Measurements from ENCODE around the gene VGLL3. TPM values are rescaled to one million over a fixed set of nuclear protein-coding genes. Genes with fewer than 3 reads are reported as not detected.
"Not testable (repeated sequence)": the region's sequence is repeated elsewhere in the genome, so short reads cannot be mapped to it uniquely, and the experiment has no call there.

VGLL3 gene
- total RNA-seq, 1 donor from 2014 or later, result 1.9 TPM

DNA sequence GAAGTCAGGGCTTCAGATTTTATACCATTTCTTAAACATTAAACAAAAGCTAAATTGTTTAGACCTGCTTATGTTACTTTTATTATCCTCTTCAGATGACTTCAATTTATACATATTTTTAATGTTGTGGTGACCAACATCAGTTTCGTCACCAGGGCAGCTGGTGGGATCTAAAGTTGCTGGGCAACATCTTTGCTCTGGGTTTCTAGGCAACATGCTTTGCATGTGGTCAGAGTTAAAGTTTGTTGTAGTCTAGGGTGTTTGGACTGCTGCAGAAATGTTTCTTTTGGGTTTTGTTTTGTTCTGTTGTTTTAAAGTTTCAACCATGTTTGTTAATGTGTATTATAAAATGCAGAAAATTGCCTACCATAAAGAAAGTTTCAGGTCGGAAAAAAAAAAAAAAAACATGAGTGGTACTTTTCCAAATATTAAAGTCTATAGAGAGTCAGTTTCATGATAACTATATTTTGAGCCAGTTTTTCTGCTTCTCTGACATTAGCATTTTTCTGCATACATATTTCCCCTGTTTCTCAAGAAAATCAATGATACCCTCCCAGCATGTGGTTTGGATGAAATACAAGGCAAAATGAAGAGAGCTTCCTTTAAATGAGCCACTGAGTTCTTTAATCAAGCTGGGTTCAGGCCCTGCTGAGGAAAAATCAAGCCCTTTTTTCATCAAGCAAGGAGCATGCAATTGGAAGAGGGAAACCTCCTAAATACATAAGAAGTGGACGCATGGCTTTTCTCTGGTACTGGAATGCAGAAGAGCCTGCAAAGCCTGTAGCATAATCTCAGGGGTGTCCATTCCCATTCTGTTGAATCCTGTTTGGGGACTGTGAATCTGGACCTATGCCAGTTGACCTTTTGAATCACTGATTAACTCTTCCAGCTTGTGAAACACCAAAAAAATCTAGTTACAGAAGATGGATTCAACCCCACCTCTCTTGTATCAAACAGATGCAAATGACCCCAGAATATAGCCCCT lies 35.0 kb upstream of the VGLL3 start:
- H3K4me3 Mint-ChIP-seq (ENCODE audit: low read depth), result no peak overlapping the region
- no peak for DNase-seq (ENCODE audit: low spot score, unreplicated experiment)

DNA sequence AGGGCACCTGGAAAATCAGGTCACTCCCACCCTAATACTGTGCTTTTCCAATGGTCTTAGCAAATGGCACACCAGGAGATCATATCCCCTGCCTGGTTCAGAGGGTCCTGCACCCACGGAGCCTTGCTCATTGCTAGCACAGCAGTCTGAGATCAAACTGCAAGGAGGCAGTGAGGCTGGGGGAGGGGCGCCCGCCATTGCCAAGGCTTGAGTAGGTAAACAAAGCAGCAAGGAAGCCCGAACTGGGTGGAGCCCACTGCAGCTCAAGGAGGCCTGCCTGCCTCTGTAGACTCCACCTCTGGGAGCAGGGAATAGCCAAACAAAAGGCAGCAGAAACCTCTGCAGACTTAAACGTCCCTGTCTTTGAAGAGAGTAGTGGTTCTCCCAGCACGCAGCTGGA lies 26.4 kb upstream of the VGLL3 start:
- H3K4me1 Mint-ChIP-seq (ENCODE audit: low read depth); DNase-seq (ENCODE audit: low spot score, unreplicated experiment); H3K4me3 Mint-ChIP-seq (ENCODE audit: low read depth); H3K27ac Mint-ChIP-seq; H3K36me3 Mint-ChIP-seq (ENCODE audit: insufficient read depth); H3K27me3 Mint-ChIP-seq: not testable (repeated sequence)
- H3K9me3 Mint-ChIP-seq (ENCODE audit: low read depth), result peaks cover 16% of the 10 kb centered on the region

More for the DNA sequence above, 35.0 kb upstream of the VGLL3 start:
- Mint-ChIP-seq H3K36me3 (ENCODE audit: insufficient read depth) (no peaks in the 10 kb centered on the region), H3K9me3 (ENCODE audit: low read depth) (no peaks in the 10 kb centered on the region), H3K27me3 (no peaks in the 10 kb centered on the region), H3K27ac (no peak overlapping the region), H3K4me1 (ENCODE audit: low read depth) (peaks cover 4% of the 10 kb centered on the region)
- TF ChIP-seq, protein P1, sequence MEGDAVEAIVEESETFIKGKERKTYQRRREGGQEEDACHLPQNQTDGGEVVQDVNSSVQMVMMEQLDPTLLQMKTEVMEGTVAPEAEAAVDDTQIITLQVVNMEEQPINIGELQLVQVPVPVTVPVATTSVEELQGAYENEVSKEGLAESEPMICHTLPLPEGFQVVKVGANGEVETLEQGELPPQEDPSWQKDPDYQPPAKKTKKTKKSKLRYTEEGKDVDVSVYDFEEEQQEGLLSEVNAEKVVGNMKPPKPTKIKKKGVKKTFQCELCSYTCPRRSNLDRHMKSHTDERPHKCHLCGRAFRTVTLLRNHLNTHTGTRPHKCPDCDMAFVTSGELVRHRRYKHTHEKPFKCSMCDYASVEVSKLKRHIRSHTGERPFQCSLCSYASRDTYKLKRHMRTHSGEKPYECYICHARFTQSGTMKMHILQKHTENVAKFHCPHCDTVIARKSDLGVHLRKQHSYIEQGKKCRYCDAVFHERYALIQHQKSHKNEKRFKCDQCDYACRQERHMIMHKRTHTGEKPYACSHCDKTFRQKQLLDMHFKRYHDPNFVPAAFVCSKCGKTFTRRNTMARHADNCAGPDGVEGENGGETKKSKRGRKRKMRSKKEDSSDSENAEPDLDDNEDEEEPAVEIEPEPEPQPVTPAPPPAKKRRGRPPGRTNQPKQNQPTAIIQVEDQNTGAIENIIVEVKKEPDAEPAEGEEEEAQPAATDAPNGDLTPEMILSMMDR (IDR thresholded peaks at IDR 0.05; ENCODE audit: unreplicated experiment), result no peak

DNA sequence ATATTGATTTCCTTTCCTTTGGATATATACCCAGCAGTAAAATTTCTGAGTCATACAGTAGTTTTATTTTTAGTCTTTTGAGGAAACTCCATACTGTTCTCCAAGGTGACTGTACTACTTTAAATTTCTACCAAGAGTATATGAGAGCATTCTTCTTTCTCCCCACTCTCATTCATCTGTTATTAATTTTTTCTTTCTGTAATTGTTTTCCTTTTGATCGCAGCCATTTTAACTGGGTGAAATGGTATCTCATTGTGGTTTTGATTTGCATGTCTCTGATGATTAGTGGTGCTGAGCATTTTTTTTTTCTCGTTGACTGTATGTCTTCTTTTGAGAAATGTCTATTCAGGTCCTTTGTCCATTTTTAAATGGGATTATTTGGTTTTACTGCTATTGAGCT lies 18.3 kb upstream of the VGLL3 start:
- TF ChIP-seq, protein P1 (IDR thresholded peaks at IDR 0.05; ENCODE audit: unreplicated experiment), result no peak
- peaks cover 3% of the 10 kb centered on the region for H3K9me3 Mint-ChIP-seq (ENCODE audit: low read depth)
- no peak for DNase-seq (ENCODE audit: low spot score, unreplicated experiment)
- no peak overlapping the region for H3K27ac Mint-ChIP-seq
- peaks cover under 1% of the 10 kb centered on the region for H3K27me3 Mint-ChIP-seq
- no peak overlapping the region for H3K4me3 Mint-ChIP-seq (ENCODE audit: low read depth)
- H3K4me1 Mint-ChIP-seq (ENCODE audit: low read depth), result no peaks in the 10 kb centered on the region
- no peaks in the 10 kb centered on the region for H3K36me3 Mint-ChIP-seq (ENCODE audit: insufficient read depth)

DNA sequence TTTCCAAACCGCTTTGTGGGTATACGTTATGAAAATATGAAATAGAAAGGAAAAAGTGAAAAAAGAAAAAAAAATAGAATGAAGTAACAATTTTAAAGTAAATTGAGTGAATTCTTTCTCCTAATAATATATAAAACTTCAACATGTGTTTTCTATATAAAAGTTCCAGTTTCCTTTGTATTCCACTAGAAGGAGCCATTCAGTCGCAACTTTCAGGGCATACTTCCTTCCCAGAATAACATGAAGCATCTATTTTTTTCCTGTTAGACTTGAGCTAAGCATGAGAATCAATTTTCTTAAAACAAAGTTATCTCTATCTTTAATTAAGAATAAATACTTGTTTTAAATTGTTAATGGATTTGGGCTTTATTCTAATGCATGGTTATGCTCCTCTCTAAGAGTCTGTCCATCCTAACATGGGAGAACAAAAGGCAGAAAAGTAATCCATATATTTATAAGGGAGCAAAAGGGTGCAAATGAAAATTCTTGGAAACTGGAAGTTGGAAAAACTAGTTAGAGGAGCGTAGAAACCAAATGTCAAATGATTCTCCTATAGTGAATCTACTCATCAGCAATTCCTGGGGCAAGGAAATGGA lies 16.0 kb upstream of the VGLL3 start:
- DNase-seq (ENCODE audit: low spot score, unreplicated experiment), result no peak
- no peak overlapping the region for H3K27ac Mint-ChIP-seq
- peaks cover 2% of the 10 kb centered on the region for H3K27me3 Mint-ChIP-seq
- no peak overlapping the region for H3K4me3 Mint-ChIP-seq (ENCODE audit: low read depth)
- no peaks in the 10 kb centered on the region for H3K4me1 Mint-ChIP-seq (ENCODE audit: low read depth)
- TF ChIP-seq, protein P1 (IDR thresholded peaks at IDR 0.05; ENCODE audit: unreplicated experiment), result peak; percentile 51
- peaks cover 3% of the 10 kb centered on the region for H3K9me3 Mint-ChIP-seq (ENCODE audit: low read depth)
- no peaks in the 10 kb centered on the region for H3K36me3 Mint-ChIP-seq (ENCODE audit: insufficient read depth)

DNA sequence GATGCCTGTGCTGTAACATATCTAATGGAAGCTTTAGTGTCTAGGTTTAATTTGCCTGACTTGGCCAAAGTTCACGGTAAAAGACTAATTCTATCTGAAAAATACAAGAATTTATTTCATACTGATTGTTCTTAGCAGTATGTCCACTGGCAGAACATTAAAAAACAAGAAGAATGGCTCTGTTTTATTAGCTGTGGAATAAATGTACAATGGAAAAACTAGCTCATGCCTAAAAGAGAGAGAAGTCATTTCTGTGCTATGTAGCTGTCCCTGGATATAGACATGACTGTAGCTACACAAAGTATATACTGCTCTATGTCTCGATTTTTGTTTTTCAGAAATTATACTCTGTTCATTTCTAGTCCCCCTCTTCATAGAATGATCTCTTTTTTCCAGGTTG lies 13.9 kb upstream of the VGLL3 start:
- Mint-ChIP-seq H3K27ac (no peak overlapping the region), H3K9me3 (ENCODE audit: low read depth) (peaks cover 3% of the 10 kb centered on the region), H3K36me3 (ENCODE audit: insufficient read depth) (no peaks in the 10 kb centered on the region), H3K4me1 (ENCODE audit: low read depth) (no peaks in the 10 kb centered on the region), H3K27me3 (peaks cover 2% of the 10 kb centered on the region), H3K4me3 (ENCODE audit: low read depth) (no peak overlapping the region)
- TF ChIP-seq, protein P1 (IDR thresholded peaks at IDR 0.05; ENCODE audit: unreplicated experiment), result no peak
- DNase-seq (ENCODE audit: low spot score, unreplicated experiment), result no peak

Measured in progenitor cell of endocrine pancreas (in vitro differentiated cells).